Measurements from ENCODE around the gene DAPP1.

DNA sequence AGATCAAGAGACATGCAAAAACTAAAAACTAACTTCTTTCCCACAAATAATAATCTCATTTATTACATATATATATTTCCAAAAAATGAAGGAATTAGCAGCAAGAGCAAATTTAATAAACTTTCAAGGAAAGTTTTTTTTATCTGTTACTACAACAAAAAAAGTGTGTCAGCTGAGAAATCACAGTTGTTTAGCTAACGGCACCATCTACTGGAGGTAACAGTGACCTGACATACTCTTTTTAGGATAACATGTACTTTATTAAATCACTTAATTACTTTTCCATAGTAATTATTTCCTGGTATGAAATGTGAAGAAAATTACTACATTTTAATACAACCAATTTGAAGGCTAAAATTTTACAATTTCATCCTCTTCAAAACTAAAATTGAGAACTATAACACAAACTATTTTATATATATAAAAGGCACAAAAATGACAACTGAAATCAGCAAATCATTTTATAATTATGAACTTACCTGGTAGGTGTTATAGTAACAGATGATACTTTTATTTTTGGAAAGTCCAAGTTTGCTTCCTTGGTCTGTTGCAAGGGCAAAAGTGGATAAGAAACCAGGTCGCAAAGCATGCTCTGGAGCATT lies 68.5 kb downstream of the DAPP1 start:
- TF ChIP-seq CTCF (IDR thresholded peaks at IDR 0.05): peak in 4 of 6 experiments; percentile 10 to 45 (median 34)
- TF ChIP-seq POLR2A (IDR thresholded peaks at IDR 0.05): no peak
